C4-2B (cell line): Measurements from ENCODE around the gene RBBP5.

Source experiments
- H3K27ac ChIP-seq: fragments of 450-650 bp; 2 replicates; pipeline ENCODE4 v1.5.1; 2017
- ZFX ChIP-seq: fragments of 450-650 bp; IDR thresholded peaks from 2 replicates; pipeline ENCODE4 v1.6.1; 2017
- TF ChIP-seq, protein P1 (sequence below): fragments of 450-650 bp; conservative IDR thresholded peaks from 2 replicates; pipeline ENCODE4 v1.5.1; 2017; ENCODE audit warnings: mild to moderate bottlenecking

Gene RBBP5

GRCh38 chr1:205067031-205067430 is 54.7 kb downstream of the RBBP5 start:
- TF ChIP-seq, protein P1, sequence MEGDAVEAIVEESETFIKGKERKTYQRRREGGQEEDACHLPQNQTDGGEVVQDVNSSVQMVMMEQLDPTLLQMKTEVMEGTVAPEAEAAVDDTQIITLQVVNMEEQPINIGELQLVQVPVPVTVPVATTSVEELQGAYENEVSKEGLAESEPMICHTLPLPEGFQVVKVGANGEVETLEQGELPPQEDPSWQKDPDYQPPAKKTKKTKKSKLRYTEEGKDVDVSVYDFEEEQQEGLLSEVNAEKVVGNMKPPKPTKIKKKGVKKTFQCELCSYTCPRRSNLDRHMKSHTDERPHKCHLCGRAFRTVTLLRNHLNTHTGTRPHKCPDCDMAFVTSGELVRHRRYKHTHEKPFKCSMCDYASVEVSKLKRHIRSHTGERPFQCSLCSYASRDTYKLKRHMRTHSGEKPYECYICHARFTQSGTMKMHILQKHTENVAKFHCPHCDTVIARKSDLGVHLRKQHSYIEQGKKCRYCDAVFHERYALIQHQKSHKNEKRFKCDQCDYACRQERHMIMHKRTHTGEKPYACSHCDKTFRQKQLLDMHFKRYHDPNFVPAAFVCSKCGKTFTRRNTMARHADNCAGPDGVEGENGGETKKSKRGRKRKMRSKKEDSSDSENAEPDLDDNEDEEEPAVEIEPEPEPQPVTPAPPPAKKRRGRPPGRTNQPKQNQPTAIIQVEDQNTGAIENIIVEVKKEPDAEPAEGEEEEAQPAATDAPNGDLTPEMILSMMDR: no peak
- TF ChIP-seq ZFX: no peak
- H3K27ac ChIP-seq: no peak overlapping the region

- TF ChIP-seq, protein P1: no peak
- no peak for TF ChIP-seq ZFX
- no peak overlapping the region for H3K27ac ChIP-seq
Observed at GRCh38 chr1:205066141-205066818, 55.5 kb downstream of the RBBP5 start.

DNA sequence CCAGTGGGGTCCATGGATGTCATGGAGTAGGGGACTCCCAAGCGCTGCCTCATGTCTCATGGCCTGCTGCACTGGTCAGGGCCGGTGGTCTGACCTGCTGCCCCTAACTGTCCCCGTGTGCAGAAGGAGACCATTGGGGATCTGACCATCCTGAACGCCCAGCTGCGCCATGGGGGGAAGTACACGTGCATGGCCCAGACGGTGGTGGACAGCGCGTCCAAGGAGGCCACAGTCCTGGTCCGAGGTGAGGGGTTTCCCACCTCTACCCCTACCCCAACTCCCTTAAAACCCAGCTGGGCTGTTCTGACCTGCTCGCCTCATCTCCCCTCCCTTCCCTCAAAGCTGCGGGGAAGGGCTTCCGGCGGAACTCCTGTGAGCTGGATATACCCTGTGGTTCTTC is 56.1 kb downstream of the RBBP5 start:
- TF ChIP-seq, protein P1: no peak
- no peak for TF ChIP-seq ZFX
- H3K27ac ChIP-seq: no peak overlapping the region

GRCh38 chr1:205064741-205065316 is 56.9 kb downstream of the RBBP5 start:
- no peak overlapping the region for H3K27ac ChIP-seq

GRCh38 chr1:205064301-205064700 is 57.5 kb downstream of the RBBP5 start:
- H3K27ac ChIP-seq: no peak overlapping the region
- no peak for TF ChIP-seq ZFX
- TF ChIP-seq, protein P1: no peak

More at GRCh38 chr1:205064741-205065316, 56.9 kb downstream of the RBBP5 start:
- TF ChIP-seq, protein P1: no peak
- TF ChIP-seq ZFX: no peak

GRCh38 chr1:205062895-205063294 is 58.9 kb downstream of the RBBP5 start:
- TF ChIP-seq, protein P1: no peak
- TF ChIP-seq ZFX: no peak
- H3K27ac ChIP-seq: no peak overlapping the region

DNA sequence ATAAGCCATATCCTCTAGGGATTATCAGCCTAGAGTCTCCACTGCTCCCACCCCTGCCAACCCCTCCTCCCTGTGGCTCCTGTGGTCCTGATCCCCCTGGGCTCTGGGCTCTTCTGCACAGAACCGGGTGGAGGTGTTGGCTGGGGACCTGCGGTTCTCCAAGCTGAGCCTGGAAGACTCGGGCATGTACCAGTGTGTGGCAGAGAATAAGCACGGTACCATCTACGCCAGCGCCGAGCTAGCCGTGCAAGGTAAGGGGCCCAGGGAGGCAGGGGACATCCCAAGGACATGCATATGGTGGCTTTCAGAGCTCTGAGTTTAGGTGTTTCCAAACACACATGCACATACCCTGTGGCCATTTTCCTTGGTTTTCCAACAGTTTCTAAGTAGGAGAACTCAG is 59.5 kb downstream of the RBBP5 start:
- H3K27ac ChIP-seq: no peak overlapping the region
- TF ChIP-seq, protein P1: no peak
- TF ChIP-seq ZFX: no peak
